Measurements from ENCODE around the gene DDC. TPM values are rescaled to one million over a fixed set of nuclear protein-coding genes. Genes with fewer than 3 reads are reported as not detected.
"Not testable (repeated sequence)": the region's sequence is repeated elsewhere in the genome, so short reads cannot be mapped to it uniquely, and the experiment has no call there.

Gene DDC
- total RNA-seq, 2 experiments from 2014 or later: not detected

DNA sequence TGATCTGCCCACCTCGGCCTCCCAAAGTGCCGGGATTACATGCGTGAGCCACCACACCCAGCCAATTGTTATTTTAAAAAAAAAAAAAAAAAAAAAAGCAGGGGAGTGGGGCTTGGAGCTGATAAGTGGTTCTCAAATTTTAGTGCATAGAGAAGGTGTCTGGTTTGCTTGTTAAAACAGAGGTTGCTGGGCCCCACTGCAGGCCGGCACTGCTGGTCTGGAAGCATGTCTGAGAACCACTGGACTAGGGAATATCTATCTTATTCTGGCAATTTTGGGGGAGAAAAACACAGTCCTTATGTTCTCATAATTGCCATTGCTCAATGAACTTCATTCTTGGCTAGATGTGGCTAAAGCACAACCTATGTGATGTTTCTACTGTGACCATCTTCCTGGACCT, 96.0 kb downstream of the DDC start:
- ATAC-seq (ENCODE audit: low read depth): no peak
- peaks cover 6% of the 10 kb centered on the region for H3K4me1 Mint-ChIP-seq
- peaks cover 2% of the 10 kb centered on the region for H3K27me3 Mint-ChIP-seq
- POLR2A ChIA-PET: no interaction called here
- DNase-seq: no peak
- H3K4me3 Mint-ChIP-seq: no peak overlapping the region
- no peak overlapping the region for H3K27ac Mint-ChIP-seq
- H3K36me3 Mint-ChIP-seq: no peaks in the 10 kb centered on the region
- no peaks in the 10 kb centered on the region for H3K9me3 Mint-ChIP-seq

DNA sequence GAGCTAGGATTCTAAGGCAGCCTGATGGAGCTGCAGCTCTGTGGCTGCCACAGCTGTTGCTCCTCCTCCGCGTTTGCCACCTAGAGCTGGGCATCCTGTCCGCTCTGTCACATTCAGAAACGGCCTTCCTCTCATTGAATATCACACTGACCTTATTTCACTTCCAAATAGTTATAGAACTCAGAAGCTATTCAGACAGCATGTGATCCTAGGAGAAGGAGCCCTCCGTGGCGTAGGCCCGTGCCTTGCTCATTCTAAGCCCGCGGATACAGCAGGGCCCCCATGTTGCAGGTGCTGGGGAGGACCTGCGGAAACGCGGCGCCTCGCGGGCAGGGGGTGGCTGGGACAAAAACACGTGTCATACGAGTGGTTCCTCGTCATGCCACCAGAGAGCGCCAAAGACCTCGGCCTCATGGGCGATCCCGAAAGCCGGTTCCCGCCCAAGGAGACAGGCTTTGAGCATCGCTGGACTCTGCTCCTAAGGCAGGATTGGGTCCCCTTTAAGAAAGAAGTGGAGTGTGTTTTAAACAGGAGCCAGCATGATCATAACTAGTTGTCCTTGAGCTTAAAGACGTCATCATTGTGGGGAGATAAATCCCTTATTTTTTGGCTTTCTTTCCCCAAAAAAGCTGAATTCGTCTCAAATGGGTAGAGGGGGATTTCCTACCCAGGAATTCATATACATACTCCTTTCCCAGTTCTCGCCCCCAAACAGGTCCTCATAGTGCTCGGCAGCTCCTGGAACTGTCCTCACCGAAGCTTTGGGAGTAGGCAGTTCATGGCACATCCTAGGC, 97.2 kb downstream of the DDC start:
- Mint-ChIP-seq H3K27me3 (peaks cover 4% of the 10 kb centered on the region), H3K27ac (peak overlapping the region; percentile 54)
- POLR2A ChIA-PET: interaction anchor here (0.8 kb wide), 1 partner anchor 212 kb away, joined by 5 read pairs; no protein-coding TSS in a partner anchor

DNA sequence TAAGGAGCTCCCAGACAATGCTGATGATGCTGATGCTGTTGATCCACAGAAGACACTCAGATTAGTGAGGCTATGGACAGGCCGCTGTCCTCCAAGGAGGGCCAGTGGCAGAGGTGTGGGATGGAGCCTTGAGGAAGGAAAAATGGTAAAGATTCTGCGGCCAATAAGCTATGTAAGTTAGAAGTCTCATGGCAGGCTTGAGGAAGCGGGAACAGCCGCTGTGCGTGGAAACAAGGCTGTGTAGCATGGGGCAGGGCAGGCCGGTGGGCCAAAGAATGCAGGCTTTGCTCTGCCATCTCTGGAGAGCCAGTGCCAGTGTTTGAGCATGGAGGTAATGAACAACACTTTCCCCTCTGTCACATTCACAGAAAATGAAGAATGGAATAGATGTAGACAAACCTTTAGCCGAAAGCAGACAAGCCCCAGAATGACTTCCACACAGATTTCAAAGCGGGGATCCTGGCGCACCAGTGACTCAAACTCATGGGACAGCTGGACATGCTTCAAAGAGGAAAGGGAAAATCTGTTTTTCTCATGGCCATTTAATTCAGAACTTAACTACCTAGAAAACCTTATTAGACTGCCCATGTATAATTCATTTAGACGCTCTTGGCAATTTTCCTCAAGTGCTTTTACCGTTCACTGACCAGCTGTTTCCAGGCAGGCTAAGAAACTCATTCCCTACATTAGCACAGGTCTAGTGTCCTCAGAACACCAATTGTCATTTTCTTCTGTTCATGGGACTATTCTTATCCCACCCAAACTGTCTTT, 98.2 kb downstream of the DDC start:
- Mint-ChIP-seq H3K4me3 (no peak overlapping the region), H3K36me3 (no peaks in the 10 kb centered on the region), H3K9me3 (no peaks in the 10 kb centered on the region), H3K27me3 (peaks cover 4% of the 10 kb centered on the region), H3K4me1 (peaks cover 6% of the 10 kb centered on the region), H3K27ac (peak overlapping the region; percentile 40)
- ATAC-seq (ENCODE audit: low read depth) (no peak), DNase-seq (no peak)
- POLR2A ChIA-PET: no interaction called here

More for the DNA sequence above, 97.2 kb downstream of the DDC start:
- Mint-ChIP-seq H3K9me3 (no peaks in the 10 kb centered on the region), H3K36me3 (no peaks in the 10 kb centered on the region), H3K4me1 (peaks cover 6% of the 10 kb centered on the region), H3K4me3 (peak overlapping the region; percentile 66)
- peak; percentile 97 for ATAC-seq (ENCODE audit: low read depth)
- peak; percentile 84 for DNase-seq

DNA sequence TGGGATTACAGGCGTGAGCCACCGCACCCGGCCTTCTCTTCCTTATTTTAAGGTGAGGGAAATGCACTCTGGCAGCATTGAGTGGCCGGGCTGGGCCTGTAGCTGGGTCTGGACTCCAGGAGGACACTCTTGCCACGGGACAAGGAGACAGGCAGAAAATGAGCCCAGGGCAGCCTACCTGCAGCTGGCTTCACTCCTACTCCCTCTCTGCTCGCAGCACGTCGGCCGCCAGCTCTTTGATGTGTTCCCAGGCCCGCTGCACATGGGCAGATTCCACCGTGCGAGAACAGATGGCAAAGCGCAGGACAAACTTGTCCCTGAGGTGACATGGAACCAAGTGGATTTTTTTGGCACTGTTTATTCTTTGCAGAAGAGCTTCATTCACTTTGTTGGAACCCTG, 102.2 kb downstream of the DDC start:
- H3K27ac Mint-ChIP-seq: no peak overlapping the region
- POLR2A ChIA-PET: no interaction called here
- no peak for ATAC-seq (ENCODE audit: low read depth)
- H3K27me3 Mint-ChIP-seq: peaks cover 4% of the 10 kb centered on the region
- H3K36me3 Mint-ChIP-seq: no peaks in the 10 kb centered on the region
- H3K4me1 Mint-ChIP-seq: peaks cover 5% of the 10 kb centered on the region
- no peak for DNase-seq
- H3K4me3 Mint-ChIP-seq: no peak overlapping the region
- H3K9me3 Mint-ChIP-seq: no peaks in the 10 kb centered on the region

DNA sequence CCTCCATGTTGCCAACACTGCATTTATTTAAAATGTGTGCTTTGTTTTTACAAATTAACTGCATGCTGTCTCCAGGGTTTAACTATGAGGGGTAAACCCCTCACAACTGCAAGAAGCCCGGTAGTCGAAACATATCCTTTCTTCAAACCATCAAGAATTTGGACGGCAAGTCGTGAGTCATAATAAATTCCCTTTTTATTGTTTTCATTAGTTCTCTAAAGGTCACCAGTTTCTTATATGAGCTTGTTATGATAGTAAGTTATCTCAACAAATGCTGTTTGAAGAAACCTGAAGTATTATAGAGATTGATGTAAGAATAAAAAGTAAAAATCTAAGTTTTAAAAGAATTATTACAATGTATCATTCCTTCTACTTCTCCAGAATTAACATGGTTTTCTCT, 102.8 kb downstream of the DDC start:
- ATAC-seq (ENCODE audit: low read depth) (no peak), DNase-seq (no peak)
- Mint-ChIP-seq H3K27me3 (peaks cover 5% of the 10 kb centered on the region), H3K36me3 (no peaks in the 10 kb centered on the region), H3K4me1 (no peaks in the 10 kb centered on the region), H3K4me3 (no peak overlapping the region), H3K9me3 (no peaks in the 10 kb centered on the region), H3K27ac (no peak overlapping the region)
- POLR2A ChIA-PET: no interaction called here

DNA sequence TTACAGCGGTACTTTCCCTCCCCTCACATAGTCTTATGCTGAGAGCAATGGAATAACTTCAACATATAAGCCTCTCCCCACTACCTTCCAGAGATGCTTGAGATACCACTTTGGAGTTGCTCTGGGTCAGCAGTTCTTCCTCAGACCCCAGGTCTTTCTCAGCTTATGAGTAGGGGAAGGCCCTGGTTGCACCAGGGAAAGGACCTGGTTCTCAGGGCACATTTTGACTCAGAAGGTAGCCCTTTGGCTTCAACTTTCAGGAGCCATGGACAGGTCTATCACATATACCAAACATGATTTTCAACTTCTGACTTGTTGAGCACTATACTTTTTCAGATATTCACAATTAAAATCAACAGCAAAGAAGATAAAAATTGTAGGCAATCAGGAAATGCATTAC, 103.5 kb downstream of the DDC start:
- Mint-ChIP-seq H3K27ac (no peak overlapping the region), H3K4me3 (no peak overlapping the region), H3K36me3 (no peaks in the 10 kb centered on the region), H3K9me3 (no peaks in the 10 kb centered on the region), H3K27me3 (peaks cover 5% of the 10 kb centered on the region), H3K4me1 (no peaks in the 10 kb centered on the region)
- ATAC-seq (ENCODE audit: low read depth) (no peak), DNase-seq (no peak)
- POLR2A ChIA-PET: no interaction called here

DNA sequence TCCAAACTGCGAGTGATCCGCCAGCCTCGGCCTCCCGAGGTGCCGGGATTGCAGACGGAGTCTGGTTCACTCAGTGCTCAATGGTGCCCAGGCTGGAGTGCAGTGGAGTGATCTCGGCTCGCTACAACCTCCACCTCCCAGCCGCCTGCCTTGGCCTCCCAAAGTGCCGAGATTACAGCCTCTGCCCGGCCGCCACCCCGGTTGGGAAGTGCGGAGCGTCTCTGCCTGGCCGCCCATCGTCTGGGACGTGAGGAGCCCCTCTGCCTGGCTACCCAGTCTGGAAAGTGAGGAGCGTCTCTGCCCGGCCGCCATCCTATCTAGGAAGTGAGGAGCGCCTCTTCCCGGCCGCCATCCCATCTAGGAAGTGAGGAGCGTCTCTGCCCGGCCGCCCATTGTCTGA, 106.0 kb downstream of the DDC start:
- DNase-seq; H3K9me3 Mint-ChIP-seq; H3K36me3 Mint-ChIP-seq; H3K27ac Mint-ChIP-seq; ATAC-seq (ENCODE audit: low read depth); H3K27me3 Mint-ChIP-seq; POLR2A ChIA-PET; H3K4me1 Mint-ChIP-seq; H3K4me3 Mint-ChIP-seq: not testable (repeated sequence)

DNA sequence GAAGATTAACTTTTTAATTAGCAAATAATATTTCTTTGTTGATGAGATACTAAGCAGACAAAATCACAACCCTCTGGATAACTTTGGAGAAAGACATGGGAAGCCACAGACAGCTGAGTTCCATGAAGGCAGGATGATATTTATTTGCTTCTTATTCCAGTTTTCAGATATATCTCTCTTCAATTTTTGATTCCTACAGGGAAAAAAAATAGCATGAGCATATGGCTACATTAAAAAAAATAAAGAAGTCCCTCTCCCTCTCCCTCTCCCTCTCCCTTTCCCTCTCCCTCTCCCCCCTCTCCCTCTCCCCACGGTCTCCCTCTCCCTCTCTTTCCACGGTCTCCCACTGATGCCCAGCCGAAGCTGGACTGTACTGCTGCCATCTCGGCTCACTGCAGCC, 106.6 kb downstream of the DDC start:
- H3K4me3 Mint-ChIP-seq; H3K9me3 Mint-ChIP-seq; DNase-seq; H3K27ac Mint-ChIP-seq; ATAC-seq (ENCODE audit: low read depth); H3K27me3 Mint-ChIP-seq; H3K4me1 Mint-ChIP-seq; POLR2A ChIA-PET; H3K36me3 Mint-ChIP-seq: not testable (repeated sequence)

DNA sequence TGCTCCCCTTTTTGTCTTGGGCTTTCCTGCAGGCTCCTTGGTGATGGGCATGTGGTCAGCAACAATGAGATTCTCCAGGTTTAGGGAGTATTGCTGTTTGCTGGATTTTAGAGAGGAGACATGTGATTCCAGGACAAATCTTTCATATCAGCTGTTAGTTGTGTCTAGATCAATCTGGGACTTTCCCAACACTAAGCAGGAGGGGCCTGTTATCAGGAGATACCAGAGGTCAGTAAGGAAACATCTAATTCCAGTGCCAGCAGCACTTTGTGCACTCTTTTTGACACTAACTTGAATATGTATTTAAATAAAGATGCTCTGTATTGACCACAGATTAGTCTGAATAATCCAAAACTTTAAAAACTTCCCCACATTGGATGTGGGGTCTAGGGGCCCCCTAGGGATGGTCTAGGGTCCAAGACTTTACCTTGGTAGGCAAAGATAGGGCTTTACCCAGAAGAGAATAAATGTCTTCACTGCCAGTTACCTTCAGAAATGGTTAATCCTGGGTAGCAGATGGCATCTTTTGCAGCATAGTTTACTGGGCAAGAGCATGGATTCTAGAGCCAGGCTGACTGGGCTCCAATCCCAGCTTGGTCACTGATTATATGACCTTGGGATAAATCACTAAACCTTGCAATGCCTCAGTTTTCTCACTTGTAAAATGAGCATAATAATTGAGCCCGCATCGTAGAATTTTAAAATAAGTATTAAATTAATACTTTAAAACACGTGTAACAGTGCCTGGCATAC, 108.7 kb downstream of the DDC start:
- POLR2A ChIA-PET: no interaction called here
- H3K4me1 Mint-ChIP-seq: peaks cover 1% of the 10 kb centered on the region
- H3K4me3 Mint-ChIP-seq: no peak overlapping the region
- no peak overlapping the region for H3K27ac Mint-ChIP-seq
- DNase-seq: no peak
- H3K36me3 Mint-ChIP-seq: no peaks in the 10 kb centered on the region
- ATAC-seq (ENCODE audit: low read depth): no peak
- H3K9me3 Mint-ChIP-seq: no peaks in the 10 kb centered on the region
- H3K27me3 Mint-ChIP-seq: peaks cover 2% of the 10 kb centered on the region

DNA sequence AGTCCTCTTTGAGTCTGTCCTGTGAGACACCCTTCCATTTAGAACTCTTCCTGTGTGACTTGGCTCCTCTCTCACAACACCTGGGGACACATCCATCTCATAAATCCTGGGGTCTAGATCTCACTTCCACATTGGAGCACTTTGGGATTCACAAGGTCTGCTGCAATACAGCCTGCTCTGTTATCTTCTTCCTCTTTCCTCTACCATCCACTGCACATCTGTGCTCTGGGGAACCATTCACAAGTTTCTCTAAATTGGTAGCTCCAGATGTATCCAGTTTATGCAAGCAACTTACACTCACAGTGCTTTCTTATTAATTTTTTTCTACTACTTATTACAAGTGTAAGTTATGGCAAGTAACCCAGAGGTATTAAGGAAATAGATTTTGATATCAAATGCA, 109.5 kb downstream of the DDC start:
- H3K27ac Mint-ChIP-seq: no peak overlapping the region
- H3K4me3 Mint-ChIP-seq: no peak overlapping the region
- H3K9me3 Mint-ChIP-seq: no peaks in the 10 kb centered on the region
- DNase-seq (no peak), ATAC-seq (ENCODE audit: low read depth) (no peak)
- H3K4me1 Mint-ChIP-seq: peaks cover 10% of the 10 kb centered on the region
- POLR2A ChIA-PET: no interaction called here
- peaks cover 2% of the 10 kb centered on the region for H3K27me3 Mint-ChIP-seq
- no peaks in the 10 kb centered on the region for H3K36me3 Mint-ChIP-seq

DNA sequence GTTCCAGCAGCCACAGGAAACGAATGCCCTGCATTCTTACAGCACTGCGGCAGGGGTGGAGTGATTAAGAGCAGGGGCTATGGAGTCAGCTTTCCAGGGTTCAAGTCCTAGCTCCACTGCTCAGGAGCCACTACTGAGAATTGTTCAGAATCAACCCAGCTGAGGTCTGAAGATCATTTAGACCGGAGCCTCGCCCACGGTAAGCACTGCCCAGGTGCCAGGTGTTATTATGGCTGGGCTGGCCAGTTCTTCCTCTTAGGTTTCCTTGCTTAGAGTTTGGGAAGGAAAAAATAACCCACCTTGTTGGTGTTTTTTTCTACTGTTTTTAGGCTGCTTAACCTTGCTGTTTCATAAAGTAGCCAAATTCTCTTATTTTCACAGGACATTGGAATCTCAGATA, 110.2 kb downstream of the DDC start:
- DNase-seq (no peak), ATAC-seq (ENCODE audit: low read depth) (no peak)
- no peak overlapping the region for H3K4me3 Mint-ChIP-seq
- H3K27ac Mint-ChIP-seq: no peak overlapping the region
- H3K4me1 Mint-ChIP-seq: peaks cover 10% of the 10 kb centered on the region
- H3K27me3 Mint-ChIP-seq: peaks cover 2% of the 10 kb centered on the region
- POLR2A ChIA-PET: no interaction called here
- no peaks in the 10 kb centered on the region for H3K9me3 Mint-ChIP-seq
- no peaks in the 10 kb centered on the region for H3K36me3 Mint-ChIP-seq

DNA sequence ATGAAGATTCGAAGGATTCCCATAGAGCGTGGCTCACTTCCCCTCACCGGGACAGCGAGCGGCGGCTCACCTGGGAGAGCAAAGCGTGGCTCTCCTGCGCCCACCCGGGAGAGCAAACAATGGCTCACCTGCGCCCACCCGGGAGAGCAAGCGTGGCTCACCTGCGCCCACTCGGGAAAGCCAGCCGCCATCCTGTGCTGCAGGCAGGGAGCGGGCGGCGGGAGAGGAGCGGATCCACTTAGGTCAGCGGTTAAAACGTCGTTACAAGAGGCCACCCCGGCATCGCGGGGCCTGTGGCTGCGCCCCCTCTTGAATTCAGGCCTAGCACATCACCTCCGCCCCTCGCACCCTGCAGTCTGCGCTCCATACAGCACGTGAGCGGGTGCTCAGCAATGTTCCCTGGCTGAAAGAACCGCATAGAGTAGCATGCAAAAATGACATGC, 114.6 kb downstream of the DDC start:
- POLR2A ChIA-PET: interaction anchor here (1.4 to 2.0 kb wide), 2 partner anchors 184 to 301 kb away, joined by 5 to 8 read pairs; no protein-coding TSS in a partner anchor
- H3K4me3 Mint-ChIP-seq: peak overlapping the region; percentile 92
- peaks cover 39% of the 10 kb centered on the region for H3K4me1 Mint-ChIP-seq
- H3K36me3 Mint-ChIP-seq: peaks cover 15% of the 10 kb centered on the region
- ATAC-seq (ENCODE audit: low read depth): peak; percentile 21
- peak overlapping the region; percentile 94 for H3K27ac Mint-ChIP-seq
- DNase-seq: peak; percentile 62
- no peaks in the 10 kb centered on the region for H3K9me3 Mint-ChIP-seq
- H3K27me3 Mint-ChIP-seq: no peaks in the 10 kb centered on the region

DNA sequence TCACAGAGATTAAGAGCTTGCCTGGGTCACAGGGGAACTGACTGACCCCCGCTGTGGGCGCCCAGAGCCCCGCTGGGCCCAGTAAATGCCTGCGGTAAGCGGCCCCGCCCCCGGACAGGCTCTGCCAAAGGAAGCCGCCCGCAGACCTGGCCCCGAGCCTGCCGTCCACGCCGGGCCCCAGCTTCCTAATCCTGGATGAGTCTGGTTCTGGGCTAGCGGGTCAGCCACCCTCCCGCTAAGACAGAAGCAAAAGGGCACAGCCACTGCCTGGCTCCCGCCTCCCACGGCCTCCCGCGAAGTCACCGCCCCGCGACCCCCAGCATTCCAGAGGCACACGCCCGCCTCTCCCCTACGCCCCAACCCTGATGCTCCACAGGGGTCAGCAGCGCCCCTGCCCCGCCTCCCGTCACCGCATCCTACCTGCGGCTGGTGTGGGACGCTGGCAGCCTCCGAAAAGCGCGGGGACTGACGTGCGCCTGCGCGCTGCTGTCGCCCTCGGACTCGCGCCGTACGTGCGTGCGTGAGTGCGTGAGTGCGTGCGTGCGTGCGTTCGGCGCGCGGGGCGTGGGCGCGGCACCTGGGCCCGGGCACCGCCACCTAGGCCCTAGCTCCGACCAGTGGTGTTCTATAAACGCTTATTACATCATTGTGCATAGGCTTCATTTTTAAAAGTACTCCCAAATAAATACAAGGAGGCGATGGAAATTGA, 115.2 kb downstream of the DDC start, which contains the start of gene FIGNL1:
Gene FIGNL1 (minus strand): TSS at position 470 of the 709 bp plus-strand sequence. CDS start 3,063 bp downstream, outside the sequence.
- Mint-ChIP-seq H3K36me3 (peaks cover 21% of the 10 kb centered on the region), H3K4me1 (peaks cover 41% of the 10 kb centered on the region), H3K27me3 (no peaks in the 10 kb centered on the region), H3K9me3 (no peaks in the 10 kb centered on the region), H3K4me3 (peak within 1 kb of the TSS; percentile 92), H3K27ac (peak within 1 kb of the TSS; percentile 94)
- ATAC-seq (ENCODE audit: low read depth) (peak; percentile 97), DNase-seq (peak; percentile 88)
- POLR2A ChIA-PET: interaction anchor here (0.6 to 2.0 kb wide), 4 partner anchors 24 to 301 kb away, joined by 3 to 8 read pairs (median 4); no protein-coding TSS in a partner anchor

All from activated naive CD8-positive, alpha-beta T cell treated with anti-CD3 and anti-CD28 coated beads, Interleukin-2, amount 10 ng/mL, durations not matched to agents 7 days and 5 days (primary cell).